IPS-11a (cell line): ENCODE data around the gene IGSF1.

Experiments
- H3K4me3 ChIP-seq: one replicate; pipeline ENCODE4 v1.5.1; 2013; ENCODE audit warnings: low read depth, low read length, control low read depth

IGSF1 gene

GRCh38 chrX:131288738-131289511, at the start of gene IGSF1:
Gene IGSF1 (minus strand): TSS chrX:131289306. CDS start chrX:131286674, 2,632 bp downstream.
- H3K4me3 ChIP-seq, result peak within 1 kb of the TSS; percentile 62

- H3K4me3 ChIP-seq, result no peak overlapping the region
Measured at GRCh38 chrX:131332331-131332730, 43.2 kb upstream of the IGSF1 start.

- no peak overlapping the region for H3K4me3 ChIP-seq
Measured at GRCh38 chrX:131331152-131331551, 42.0 kb upstream of the IGSF1 start.

- no peak overlapping the region for H3K4me3 ChIP-seq
Measured at GRCh38 chrX:131330735-131331134, 41.6 kb upstream of the IGSF1 start.

GRCh38 chrX:131322651-131323050, 33.5 kb upstream of the IGSF1 start:
- H3K4me3 ChIP-seq, result no peak overlapping the region

GRCh38 chrX:131317326-131317725, 28.2 kb upstream of the IGSF1 start:
- H3K4me3 ChIP-seq, result no peak overlapping the region

- no peak overlapping the region for H3K4me3 ChIP-seq
Measured at GRCh38 chrX:131316260-131316659, 27.2 kb upstream of the IGSF1 start.

GRCh38 chrX:131308980-131309379, 19.9 kb upstream of the IGSF1 start:
- H3K4me3 ChIP-seq, result no peak overlapping the region

- H3K4me3 ChIP-seq, result no peak overlapping the region
Measured at GRCh38 chrX:131306601-131307000, 17.5 kb upstream of the IGSF1 start.

- no peak overlapping the region for H3K4me3 ChIP-seq
Measured at GRCh38 chrX:131305926-131306325, 16.8 kb upstream of the IGSF1 start.

GRCh38 chrX:131302701-131303100, 13.6 kb upstream of the IGSF1 start:
- H3K4me3 ChIP-seq, result no peak overlapping the region

GRCh38 chrX:131301155-131301554, 12.0 kb upstream of the IGSF1 start:
- H3K4me3 ChIP-seq, result no peak overlapping the region

GRCh38 chrX:131298846-131299245, 9.7 kb upstream of the IGSF1 start:
- no peak overlapping the region for H3K4me3 ChIP-seq

- no peak overlapping the region for H3K4me3 ChIP-seq
Measured at GRCh38 chrX:131298036-131298435, 8.9 kb upstream of the IGSF1 start.

GRCh38 chrX:131289527-131289926, 421 bp upstream of the IGSF1 start:
- no peak overlapping the region for H3K4me3 ChIP-seq

- H3K4me3 ChIP-seq, result no peak overlapping the region
Measured at GRCh38 chrX:131288188-131288587, 918 bp downstream of the IGSF1 start.

- no peak overlapping the region for H3K4me3 ChIP-seq
Measured at GRCh38 chrX:131287560-131288179, 1.4 kb downstream of the IGSF1 start.

- no peak overlapping the region for H3K4me3 ChIP-seq
Measured at GRCh38 chrX:131279617-131280016, 9.5 kb downstream of the IGSF1 start.

GRCh38 chrX:131279197-131279596, 9.9 kb downstream of the IGSF1 start:
- no peak overlapping the region for H3K4me3 ChIP-seq

GRCh38 chrX:131277543-131278136, 11.5 kb downstream of the IGSF1 start:
- H3K4me3 ChIP-seq, result no peak overlapping the region

GRCh38 chrX:131273011-131273410, 16.1 kb downstream of the IGSF1 start:
- H3K4me3 ChIP-seq, result no peak overlapping the region

- no peak overlapping the region for H3K4me3 ChIP-seq
Measured at GRCh38 chrX:131271826-131272225, 17.3 kb downstream of the IGSF1 start.
